Measurements from ENCODE around the gene VPS11. TPM values are rescaled to one million over a fixed set of nuclear protein-coding genes. Genes with fewer than 3 reads are reported as not detected.

VPS11 gene
- total and polyA plus RNA-seq, 2 experiments from 2014 or later: 11.5 to 13.4 TPM

- H3K9me3 Mint-ChIP-seq: no peaks in the 10 kb centered on the region
- Histone ChIP-seq H3K4me1 (ENCODE audit: insufficient read depth) (peaks cover 8% of the 10 kb centered on the region), H2AFZ (no peak overlapping the region), H3K4me2 (no peak overlapping the region), H3K27ac (ENCODE audit: low read depth) (no peak overlapping the region), H3K27me3 (ENCODE audit: insufficient read depth) (no peaks in the 10 kb centered on the region), H3K79me2 (replicated peaks; ENCODE audit: insufficient read depth) (peaks cover 36% of the 10 kb centered on the region), H3K4me3 (no peak overlapping the region), H3K36me3 (ENCODE audit: insufficient read depth) (peaks cover 66% of the 10 kb centered on the region), H4K20me1 (replicated peaks; ENCODE audit: insufficient read depth) (peaks cover 31% of the 10 kb centered on the region), H3F3A (replicated peaks; ENCODE audit: low read depth) (peaks cover 7% of the 10 kb centered on the region; the same call in 1 of the 2 replicates), H3K9me2 (ENCODE audit: insufficient read depth) (no peaks in the 10 kb centered on the region)
- ATAC-seq (no peak), DNase-seq (ENCODE audit: low spot score) (no peak)
- H3K36me3 Mint-ChIP-seq (ENCODE audit: low read depth): peaks cover 95% of the 10 kb centered on the region
- peaks cover 9% of the 10 kb centered on the region for H3K4me1 Mint-ChIP-seq
- H3K27me3 Mint-ChIP-seq (ENCODE audit: insufficient read depth, low read depth, poor library complexity): peaks cover 17% of the 10 kb centered on the region
- no peak overlapping the region for H3K27ac Mint-ChIP-seq
- no peak overlapping the region for H3K4me3 Mint-ChIP-seq
- TF ChIP-seq CREB1 (CRISPR knock-in tag; IDR thresholded peaks at IDR 0.05; ENCODE audit: low read depth) (no peak), JUNB (IDR thresholded peaks at IDR 0.05; ENCODE audit: unreplicated experiment) (no peak)
Measured at GRCh38 chr11:119051440-119052162, 16.0 kb upstream of the VPS11 start.

- peaks cover 64% of the 10 kb centered on the region for H3K36me3 ChIP-seq (ENCODE audit: insufficient read depth)
- Mint-ChIP-seq H3K27ac (no peak overlapping the region), H3K4me1 (peaks cover 9% of the 10 kb centered on the region), H3K27me3 (ENCODE audit: insufficient read depth, low read depth, poor library complexity) (peaks cover 18% of the 10 kb centered on the region), H3K9me3 (no peaks in the 10 kb centered on the region), H3K36me3 (ENCODE audit: low read depth) (peaks cover 89% of the 10 kb centered on the region), H3K4me3 (no peak overlapping the region; the same call in 2 of the 3 replicates)
- H3K27ac ChIP-seq (ENCODE audit: low read depth): no peak overlapping the region
- peaks cover 37% of the 10 kb centered on the region for H3K79me2 ChIP-seq (replicated peaks; ENCODE audit: insufficient read depth)
- no peaks in the 10 kb centered on the region for H3K27me3 ChIP-seq (ENCODE audit: insufficient read depth)
- peaks cover 8% of the 10 kb centered on the region for H3K4me1 ChIP-seq (ENCODE audit: insufficient read depth)
- H3K4me2 ChIP-seq: no peak overlapping the region
- DNase-seq (ENCODE audit: low spot score): no peak
- TF ChIP-seq ZNF462 (CRISPR knock-in tag; IDR thresholded peaks at IDR 0.05) (no peak), EZH2 (IDR thresholded peaks at IDR 0.05; ENCODE audit: low read depth, unreplicated experiment) (no peak), JUNB (IDR thresholded peaks at IDR 0.05; ENCODE audit: unreplicated experiment) (no peak), POLR2AphosphoS5 (IDR thresholded peaks at IDR 0.05; ENCODE audit: low read depth) (no peak), EZH2phosphoT487 (IDR thresholded peaks at IDR 0.05; ENCODE audit: unreplicated experiment) (no peak)
- TF ChIP-seq, protein P1, sequence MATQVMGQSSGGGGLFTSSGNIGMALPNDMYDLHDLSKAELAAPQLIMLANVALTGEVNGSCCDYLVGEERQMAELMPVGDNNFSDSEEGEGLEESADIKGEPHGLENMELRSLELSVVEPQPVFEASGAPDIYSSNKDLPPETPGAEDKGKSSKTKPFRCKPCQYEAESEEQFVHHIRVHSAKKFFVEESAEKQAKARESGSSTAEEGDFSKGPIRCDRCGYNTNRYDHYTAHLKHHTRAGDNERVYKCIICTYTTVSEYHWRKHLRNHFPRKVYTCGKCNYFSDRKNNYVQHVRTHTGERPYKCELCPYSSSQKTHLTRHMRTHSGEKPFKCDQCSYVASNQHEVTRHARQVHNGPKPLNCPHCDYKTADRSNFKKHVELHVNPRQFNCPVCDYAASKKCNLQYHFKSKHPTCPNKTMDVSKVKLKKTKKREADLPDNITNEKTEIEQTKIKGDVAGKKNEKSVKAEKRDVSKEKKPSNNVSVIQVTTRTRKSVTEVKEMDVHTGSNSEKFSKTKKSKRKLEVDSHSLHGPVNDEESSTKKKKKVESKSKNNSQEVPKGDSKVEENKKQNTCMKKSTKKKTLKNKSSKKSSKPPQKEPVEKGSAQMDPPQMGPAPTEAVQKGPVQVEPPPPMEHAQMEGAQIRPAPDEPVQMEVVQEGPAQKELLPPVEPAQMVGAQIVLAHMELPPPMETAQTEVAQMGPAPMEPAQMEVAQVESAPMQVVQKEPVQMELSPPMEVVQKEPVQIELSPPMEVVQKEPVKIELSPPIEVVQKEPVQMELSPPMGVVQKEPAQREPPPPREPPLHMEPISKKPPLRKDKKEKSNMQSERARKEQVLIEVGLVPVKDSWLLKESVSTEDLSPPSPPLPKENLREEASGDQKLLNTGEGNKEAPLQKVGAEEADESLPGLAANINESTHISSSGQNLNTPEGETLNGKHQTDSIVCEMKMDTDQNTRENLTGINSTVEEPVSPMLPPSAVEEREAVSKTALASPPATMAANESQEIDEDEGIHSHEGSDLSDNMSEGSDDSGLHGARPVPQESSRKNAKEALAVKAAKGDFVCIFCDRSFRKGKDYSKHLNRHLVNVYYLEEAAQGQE (IDR thresholded peaks at IDR 0.05; ENCODE audit: unreplicated experiment): no peak
- no peaks in the 10 kb centered on the region for H3K9me2 ChIP-seq (ENCODE audit: insufficient read depth)
- H3F3A ChIP-seq (replicated peaks; ENCODE audit: low read depth): peaks cover 7% of the 10 kb centered on the region; the same call in 1 of the 2 replicates
- no peak overlapping the region for H2AFZ ChIP-seq
- no peak for ATAC-seq
- H4K20me1 ChIP-seq (replicated peaks; ENCODE audit: insufficient read depth): peaks cover 31% of the 10 kb centered on the region
- no peak overlapping the region for H3K4me3 ChIP-seq
Measured at GRCh38 chr11:119052163-119052814, 15.3 kb upstream of the VPS11 start.

All from GM23338 (cell line).